GM04504 (cell line): ENCODE measurements around the gene DNAH8.

ENCODE experiments used
- DNase-seq: peaks from one replicate; pipeline ENCODE4 v3.0.0-alpha.2; 2012; ENCODE audit warnings: low read depth

DNAH8 gene

DNA sequence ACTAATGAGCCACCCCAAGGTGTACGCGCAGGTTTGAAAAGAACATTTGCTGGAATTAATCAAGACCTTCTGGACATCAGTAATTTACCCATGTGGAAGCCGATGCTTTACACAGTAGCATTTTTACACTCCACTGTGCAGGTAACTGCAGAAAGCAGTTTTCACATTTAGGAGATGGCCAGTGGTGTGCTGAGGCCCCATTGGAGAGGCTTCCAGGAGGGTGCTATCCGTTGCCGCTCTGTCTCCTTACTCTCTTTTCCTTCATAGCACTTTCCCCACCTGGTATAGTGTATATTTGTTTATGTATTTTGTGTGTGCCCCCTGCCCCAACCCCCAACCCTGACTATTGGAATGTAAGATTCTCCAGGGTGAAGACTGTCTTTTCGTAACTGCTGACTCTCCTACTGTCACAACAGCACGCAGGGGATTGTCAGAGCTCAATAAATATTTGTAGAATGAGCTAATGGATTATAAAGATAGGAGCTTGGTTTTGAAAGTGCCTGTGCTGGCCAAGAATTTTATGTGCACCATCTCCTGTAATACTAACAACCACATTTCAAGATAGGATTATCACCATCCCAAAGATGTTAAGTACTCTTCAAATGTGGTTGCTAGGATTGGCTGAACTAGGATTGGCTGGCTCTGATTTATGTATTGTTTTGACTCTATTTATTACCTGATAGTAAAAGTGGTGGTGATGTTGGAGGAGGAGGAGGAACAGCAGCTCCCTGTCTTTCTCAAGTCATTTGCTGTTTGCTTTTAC lies 259.5 kb downstream of the DNAH8 start:
- peak; percentile 20 for DNase-seq

DNA sequence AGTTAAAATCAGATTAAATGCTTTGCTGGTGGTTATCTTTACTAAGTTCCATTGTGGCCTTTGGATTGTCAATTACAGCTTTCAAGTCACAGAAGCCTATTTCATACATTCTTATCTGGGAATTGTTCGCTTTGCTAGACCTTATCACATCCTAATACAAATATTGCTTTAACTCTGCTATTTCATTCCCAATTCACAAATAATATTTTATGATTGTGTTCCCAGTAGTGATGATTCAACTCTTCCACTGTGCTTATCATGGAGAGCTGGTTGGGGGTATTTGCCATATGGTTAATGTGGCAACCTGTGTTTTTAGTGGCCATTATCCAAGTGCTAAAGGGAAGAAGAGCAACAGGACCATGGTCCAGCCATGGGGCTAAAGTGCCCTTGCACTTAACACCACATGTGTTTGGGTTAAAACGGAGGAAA lies 260.5 kb downstream of the DNAH8 start:
- DNase-seq, result no peak

DNA sequence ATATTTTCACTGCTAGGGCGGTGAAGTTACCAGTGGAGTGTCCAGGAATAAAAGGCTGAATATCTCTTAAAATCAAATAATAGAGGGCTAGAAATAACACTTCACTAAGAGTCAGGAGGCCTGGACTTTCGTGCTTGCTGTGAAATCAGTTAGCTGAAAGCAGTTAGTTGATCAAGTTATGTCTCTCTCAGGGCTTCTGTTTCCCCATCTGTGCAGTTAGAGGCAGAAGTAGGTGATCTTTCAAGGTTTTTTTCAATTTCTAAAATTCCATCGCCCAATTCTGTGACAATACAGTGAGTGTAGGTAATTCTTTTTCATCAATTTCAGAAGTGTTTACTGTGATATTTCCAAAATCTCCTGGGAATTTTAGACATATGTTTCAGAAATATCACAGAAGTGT lies 260.9 kb downstream of the DNAH8 start:
- no peak for DNase-seq

DNA sequence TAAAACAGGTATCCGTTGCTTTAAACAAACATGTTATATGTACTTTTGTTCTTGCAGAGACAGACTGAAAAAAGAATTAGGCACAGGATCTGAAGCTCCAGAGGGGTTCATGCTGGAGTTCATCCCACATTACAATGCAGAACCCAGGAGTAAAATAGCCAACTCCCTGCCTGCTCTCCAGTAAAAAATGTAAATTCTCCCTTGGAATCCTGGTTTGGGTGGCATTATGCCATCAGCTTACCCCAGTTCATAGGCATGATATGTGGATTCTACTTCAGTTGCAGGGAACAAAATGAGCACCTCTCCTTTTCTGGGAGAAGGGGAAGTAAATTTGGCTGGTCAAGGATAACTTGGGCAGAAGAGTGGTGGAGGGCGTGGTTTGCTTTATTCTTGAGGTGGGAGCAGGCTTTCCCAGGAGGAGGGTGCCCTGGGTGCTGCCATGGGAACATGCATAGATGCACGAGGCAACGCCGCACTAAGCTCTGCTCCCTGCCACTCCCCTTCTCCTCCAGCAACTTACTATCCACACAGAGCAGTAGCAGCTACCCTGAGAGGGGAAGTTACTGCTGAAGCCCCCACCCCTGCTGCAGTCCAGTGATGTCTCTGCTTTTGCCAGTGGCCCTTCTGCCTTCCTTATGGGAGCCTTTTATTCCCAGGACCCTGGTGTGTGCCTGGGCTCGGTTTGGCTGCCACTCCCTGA lies 261.8 kb downstream of the DNAH8 start:
- DNase-seq, result no peak

DNA sequence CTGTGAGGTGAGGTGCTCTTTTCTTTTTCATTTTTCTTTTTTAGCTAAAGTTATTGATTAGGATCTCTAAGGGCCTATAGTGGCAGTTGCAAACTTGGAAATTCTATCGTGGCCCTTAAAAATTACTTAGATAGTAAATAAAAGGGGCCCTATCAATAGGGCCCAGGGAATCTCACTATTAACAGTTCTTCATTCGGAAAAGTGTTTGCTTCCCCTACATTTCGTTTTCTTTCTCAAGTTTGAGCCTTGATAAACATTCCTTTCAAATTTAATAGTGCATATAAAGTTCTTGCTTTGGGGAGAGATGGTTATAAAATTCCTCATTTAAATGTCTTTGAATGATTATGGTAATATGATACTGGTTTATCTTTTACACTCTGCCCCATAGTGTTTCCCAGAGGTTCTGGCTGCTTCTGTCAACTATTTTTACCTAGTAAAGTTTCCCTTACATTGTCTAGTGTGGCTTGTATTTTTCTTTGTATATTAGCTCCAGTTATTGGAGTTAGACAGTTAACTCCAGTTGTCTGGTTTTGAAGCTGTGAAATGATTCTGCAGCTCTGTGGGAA lies 263.1 kb downstream of the DNAH8 start:
- no peak for DNase-seq

DNA sequence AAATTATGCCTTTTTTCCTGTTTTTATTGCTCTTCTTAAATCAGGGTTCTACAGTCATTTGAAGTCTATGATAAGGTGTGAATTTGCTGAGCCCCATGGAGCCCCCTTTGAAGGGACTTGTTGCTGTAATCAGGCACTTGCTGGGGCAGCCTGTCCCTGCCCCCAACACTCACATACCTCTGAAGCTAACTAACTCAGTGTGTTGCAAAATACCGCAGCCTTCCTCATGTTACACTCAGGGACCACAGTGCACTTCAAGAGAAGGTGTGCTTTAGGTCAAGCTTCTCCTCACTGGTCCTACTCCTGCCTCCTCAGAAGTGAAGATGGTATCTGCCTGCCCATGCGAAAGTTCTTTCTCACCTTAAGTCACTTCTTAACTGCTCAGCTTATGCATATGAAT lies 267.4 kb downstream of the DNAH8 start:
- no peak for DNase-seq

DNA sequence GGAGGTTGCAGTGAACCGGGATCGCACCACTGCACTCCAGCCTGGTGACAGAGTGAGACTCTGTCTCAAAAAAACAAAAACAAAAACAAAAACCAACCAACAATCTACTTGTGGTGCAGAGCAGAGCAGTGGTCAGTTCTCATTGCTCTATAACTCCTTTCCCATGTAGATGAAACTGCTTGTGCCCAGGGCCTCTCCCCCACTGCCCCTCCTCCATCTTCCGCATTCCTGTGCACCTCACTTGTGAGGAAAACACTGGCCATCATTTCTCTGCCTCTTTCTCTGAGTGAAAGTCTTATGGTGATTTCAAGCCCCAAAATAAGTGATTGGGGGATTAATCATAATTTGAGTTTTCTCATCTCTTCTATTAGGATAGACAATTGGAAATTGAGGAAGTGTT lies 269.6 kb downstream of the DNAH8 start:
- DNase-seq, result no peak

DNA sequence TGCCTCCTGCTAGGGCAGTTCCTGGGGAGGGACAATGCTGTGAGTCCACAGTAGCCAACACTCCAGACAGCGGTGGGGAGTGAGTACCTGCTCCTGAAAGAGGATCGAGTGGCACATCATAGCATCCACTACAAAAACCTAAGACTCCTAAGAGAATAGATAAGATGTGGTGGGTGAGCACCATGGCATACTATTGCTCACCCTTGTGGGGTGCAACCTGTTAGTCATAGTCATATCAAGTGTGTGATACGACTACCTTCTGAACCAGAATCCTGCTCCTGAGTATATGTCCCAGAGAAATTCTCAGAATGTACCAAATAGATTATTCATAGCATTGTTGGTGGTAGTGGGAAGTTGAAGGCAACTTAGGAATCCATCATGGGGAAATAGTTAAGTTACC lies 270.7 kb downstream of the DNAH8 start:
- no peak for DNase-seq

DNA sequence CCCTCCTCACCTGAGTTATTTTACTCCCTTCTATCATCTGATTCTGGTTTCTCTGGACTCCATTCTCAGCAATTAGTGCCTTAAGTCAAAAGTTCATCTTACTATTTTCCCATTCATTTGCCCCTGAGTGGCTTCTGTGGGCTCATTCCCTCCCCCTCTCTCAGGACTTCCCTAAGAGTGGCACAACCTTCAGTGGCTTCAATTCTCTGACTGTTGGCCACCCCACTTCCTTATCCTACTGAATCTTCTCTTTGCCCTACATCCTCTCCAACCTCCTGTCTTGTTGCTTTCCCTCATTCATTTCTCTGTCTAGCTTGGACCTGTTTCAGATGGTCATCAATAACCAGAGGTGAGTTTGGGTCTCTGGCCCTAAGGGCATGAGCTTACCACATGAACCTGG lies 272.4 kb downstream of the DNAH8 start:
- DNase-seq, result no peak

DNA sequence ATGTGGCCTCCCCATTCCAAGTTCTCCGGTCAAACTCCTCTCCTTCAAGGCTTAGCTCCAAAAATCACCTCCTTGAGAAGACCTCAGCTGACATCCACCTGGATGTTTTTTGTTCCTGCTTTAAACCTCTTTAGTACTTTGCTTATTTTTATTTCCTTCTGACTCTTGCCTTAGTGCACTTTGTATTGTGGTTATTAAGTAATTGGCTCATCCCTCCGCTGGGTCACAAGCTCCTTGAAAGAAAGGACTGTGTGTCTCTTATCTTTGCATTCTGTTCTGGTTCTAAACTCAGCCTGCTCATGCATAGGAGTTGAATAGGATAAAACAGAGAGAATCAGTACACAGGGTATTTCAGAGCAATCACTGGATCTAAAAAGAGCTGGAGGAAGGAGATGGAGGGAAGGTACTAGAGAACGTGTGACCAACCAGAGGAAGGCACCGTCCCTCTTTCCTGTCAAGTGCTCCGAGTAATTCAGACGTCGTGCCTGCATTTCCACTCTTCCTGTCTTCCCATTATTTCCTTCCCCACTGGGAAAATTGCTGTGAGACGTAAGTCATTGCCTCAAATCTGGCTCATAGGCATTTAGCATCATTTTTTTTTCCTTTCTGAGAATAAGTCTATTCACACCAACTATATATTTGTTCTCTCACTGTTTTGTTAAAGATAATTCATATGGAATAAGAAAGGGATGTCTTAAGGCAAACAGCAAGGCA lies 273.8 kb downstream of the DNAH8 start:
- no peak for DNase-seq

DNA sequence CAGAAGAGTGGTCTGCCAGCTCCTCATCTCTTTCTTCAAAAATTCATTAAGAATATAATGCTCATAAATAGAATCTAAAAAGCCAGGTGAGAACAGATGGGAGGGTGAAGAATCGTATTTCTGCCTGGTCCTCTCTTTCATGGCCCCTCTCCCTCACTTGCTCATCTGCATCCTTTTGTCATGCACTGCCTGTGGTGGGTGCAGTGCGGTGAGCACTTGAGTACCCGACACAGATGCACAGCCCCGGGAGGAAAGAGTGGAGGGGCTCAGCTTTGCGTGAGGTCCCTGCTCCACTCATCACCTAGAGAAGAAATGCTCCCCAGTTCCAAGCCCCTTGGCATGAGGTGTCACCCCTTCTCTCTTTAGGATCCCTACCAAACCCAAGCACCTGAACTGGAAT lies 275.4 kb downstream of the DNAH8 start:
- DNase-seq, result no peak

DNA sequence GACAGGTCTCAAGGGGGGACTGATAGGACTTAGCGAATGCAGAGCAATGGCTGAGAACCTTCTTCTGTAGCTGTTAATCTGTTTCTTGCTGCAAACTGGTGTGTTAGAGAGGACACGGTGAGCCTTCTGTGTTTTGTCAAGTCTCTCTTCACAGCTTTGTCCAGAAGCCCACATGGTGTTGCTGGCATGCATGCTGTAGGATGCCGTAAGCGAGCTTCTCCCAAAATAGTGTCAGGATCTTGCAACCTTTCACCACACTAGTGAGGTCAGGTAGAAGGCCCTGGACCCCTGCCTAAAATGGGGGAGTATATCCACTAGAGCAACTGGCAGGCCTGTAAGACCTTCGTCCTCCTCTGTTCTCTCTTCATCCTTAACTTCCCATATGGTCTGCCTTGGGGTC lies 281.6 kb downstream of the DNAH8 start:
- no peak for DNase-seq

DNA sequence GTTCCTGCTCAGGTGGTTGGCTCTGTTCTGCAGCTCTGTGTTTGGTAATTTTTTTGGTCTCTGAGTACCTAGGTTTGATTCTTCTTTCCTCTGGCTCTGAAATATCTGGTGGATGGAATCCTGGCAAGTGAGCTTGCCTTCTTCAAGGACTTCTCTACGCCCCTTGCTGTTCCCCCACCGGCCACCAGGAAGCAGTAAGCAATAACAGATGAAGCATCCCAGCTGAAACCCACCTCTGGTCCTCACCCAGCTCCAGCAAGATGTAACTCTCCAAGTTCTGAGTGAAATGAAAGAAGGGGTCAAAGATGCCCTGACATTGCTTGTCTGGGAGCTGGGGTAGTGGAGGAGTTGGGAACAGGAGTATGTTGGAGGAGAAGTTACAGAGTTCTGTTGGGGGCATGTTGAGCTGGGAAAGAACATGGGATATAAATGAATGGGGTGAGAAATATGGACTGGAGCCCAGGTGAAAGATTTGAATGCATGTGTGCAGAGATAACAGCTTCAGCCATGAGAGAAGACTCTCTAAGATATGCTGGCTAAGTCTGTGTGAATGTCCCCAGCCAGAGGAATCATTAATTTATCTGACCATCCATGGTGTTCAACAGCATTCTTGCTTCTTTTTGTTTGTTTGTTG lies 282.1 kb downstream of the DNAH8 start:
- no peak for DNase-seq

DNA sequence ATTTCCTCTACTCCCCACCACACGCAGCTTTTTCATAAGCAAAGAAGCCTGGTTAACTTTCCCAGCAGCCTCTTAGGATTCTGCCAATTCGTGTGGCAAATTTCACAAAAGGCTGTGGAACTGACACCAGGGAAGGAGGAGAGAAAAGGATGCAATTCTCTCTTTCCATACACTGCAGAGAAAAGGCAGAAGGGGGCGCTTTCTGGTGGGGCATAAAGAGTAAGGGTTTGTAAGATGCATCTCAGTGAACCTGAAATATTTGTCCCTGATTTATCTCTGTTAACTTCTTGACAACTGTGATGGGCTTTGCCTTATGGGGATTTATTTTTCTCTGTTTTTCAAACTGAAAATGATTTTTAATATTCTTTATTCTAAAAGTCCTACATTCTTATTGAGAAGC lies 288.0 kb downstream of the DNAH8 start:
- DNase-seq, result no peak

DNA sequence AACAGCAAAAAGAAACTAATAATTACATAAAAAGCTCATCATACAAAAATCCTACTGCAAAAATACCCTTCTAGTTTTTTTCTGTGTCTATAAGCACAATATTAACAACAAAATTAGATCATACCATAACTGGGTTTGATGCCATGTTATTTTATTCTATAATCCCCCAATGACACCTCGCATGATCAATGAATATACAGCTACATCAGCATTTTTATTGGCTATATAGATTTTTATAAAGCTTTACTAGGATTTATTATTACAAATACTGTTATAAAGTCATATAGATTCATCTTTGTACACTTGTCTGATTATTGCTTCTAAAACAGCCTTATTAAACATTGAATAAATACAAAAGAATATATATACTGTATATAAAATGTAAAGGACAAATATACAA lies 288.4 kb downstream of the DNAH8 start:
- DNase-seq, result no peak

DNA sequence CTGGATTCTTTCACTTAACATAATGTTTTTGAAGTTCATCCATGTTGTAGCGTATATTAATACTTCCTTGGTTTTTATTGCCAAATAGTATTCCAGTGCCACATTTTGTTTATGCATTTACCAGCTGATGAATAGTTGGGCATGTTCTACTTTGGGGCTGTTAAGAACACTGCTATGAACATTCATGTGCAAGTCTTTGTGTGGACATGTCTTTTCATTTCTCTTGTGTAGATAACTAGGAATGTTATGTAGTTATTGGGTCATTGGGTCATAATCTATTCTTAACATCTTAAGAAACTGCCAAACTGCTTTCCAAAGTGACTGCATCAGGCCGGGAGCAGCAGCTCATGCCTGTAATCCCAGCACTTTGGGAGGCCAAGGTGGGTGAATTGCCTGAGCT lies 289.7 kb downstream of the DNAH8 start:
- DNase-seq, result no peak

DNA sequence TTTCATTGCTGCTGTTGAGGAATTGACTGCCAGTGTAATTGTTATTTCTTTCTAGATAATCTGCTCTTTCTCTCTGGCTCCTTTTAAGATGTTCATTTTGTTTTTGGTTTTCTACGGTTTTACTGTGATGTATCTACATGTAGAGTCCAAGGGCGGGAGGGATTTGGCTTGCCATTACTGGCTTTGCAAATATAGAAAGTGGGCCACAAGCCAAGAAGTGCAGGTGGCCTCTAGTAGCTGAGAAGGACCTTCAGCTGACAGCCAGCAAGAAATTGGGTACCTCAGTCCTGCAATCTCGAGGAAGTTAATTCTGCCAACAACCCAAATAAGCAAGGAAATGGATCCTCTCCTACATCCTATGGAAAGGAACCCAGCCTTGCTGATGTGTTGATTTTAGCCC lies 290.7 kb downstream of the DNAH8 start:
- no peak for DNase-seq

DNA sequence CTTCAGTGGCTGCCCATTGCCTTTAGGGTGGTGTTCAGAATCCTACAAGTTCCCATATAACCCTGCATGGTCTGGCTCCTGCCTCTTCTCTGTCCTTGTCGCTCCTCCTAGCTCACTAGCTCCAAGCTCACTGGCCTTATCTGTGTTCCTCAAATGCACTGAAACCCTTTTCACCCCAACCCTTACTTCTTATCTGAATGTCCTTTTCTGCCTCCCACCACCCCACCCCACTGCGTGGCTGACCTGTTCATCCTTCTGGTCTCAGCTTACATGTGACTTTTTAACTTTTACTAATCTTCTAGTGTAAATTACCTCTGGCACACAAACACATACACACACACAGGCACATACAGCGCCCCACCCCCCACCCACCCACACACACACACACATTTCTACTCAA lies 292.5 kb downstream of the DNAH8 start:
- no peak for DNase-seq

DNA sequence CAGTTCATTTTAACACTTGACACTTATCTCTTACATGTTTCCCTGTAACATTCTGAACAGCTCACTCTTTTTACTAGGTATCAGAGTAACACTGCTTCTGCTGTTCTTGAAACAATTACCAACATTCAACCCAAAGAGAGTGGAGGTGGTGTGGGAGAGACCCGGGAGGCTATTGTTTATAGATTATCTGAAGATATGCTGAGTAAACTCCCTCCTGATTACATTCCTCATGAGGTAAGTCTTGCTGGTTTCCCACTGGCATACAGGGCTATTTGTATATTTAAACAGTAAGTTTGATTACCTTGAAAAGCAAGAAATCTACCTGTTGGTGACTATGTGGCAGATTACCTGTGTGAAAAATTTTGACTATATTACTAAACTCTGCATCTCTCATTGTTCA lies 293.6 kb downstream of the DNAH8 start:
- no peak for DNase-seq

DNA sequence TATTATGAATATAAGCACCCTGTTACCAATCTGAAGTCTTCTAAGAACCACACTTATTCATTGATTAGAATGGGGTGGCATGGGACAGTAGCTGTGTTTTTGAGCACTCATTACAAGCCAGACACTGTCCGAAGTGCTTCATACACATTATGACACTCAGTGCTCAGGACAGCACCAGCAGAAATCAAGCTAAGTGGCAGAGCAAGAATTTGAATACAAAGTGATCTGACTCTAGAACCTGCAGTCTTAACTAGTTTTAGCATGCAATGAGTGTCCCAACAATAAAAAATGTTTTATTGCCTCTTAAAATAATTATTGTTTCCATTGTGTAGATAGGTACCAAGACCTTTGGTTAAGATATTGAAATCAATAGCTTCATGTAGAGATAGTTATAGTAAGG lies 294.4 kb downstream of the DNAH8 start:
- DNase-seq, result no peak

DNA sequence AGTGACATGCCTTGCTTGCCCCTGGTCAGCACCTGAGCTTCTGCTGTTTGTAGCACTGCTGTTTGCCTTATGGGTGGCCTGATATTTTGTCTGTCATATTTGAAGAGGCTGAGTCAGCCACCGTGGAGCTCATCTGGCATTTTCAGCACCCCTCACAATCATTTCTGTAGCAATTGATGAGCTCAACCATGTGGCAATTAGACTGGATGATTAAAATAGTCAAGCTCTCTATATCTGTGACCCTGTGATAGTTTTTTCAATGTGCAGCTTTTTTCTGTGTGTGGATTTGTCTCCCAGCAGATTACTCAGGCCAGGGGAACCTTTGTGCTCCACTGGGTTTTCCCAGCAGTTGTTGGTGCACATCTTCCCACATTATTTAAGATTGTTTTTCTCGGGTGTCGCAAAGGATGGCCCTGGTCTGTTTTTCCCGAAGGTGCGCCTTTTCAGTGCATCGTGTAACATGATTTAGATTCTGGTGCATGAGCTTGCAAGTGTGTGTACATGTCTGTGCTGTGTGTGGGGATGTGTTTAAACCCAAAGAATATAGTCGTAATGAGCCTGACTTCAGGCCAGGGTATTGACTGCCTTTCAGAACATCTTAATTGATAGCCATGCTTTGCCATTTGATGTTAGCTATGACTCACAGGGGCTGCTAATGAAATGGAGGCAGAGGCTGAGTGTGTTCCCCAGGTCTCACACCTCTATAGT lies 301.9 kb downstream of the DNAH8 start:
- DNase-seq, result no peak

DNA sequence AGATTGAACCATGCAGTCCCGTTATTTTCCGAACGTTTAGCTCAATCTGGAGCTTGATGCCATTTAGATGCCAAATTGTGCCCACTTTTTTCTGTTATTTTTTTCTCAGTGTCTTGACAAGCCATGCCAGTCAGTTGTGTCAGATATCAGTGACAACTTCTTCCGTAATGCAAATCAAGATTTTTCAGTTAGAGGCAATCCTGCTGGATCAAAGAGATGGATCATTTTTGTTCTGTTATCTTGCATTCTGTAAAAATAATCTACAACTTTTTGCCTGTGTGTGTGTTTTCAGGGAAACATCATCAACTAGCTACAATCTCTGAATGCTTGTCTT lies 302.4 kb downstream of the DNAH8 start:
- no peak for DNase-seq
